Measurements from ENCODE around the gene IL20RB.

The IL20RB gene

DNA sequence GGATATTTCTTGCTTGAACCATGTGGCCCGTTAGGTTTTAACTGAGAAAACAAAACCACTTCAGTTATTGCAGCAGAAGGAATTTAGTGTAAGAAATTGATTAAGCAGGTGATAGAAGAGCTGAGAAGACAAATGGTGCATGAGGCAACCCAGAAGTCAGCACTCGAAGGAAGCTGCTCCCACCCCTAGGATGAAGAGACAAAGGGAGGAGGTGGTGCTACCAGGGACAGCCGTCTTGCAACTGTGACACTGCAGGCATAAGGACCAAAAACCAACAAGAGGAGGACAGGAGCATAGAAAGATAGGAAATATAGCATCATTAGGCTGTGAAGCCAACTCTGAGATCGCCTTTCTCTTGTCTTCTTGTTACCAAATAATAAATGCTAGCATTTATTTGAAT lies 89.0 kb downstream of the IL20RB start:
- no peak for DNase-seq

DNA sequence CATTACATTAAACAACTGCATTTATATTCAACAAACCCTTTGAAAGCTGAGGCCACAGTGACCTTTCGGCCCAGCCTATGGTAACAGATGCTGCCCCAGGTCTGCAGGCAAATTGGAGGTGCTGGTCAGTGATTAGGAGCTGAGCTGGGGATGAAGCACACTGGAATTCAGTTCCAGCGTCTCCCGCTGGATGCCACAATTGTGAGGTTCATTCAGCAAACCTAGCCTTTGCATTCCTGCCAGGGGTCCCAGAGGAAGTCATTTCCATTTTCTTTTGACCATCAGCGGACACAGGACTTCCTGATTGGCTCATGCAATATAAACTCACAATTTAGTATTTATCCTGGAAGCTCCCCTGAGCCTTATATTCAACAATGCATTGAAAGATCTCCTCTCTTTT lies 89.5 kb downstream of the IL20RB start:
- DNase-seq = no peak

- DNase-seq = no peak
Measured at GRCh38 chr3:137050281-137050680, 92.5 kb downstream of the IL20RB start.

DNA sequence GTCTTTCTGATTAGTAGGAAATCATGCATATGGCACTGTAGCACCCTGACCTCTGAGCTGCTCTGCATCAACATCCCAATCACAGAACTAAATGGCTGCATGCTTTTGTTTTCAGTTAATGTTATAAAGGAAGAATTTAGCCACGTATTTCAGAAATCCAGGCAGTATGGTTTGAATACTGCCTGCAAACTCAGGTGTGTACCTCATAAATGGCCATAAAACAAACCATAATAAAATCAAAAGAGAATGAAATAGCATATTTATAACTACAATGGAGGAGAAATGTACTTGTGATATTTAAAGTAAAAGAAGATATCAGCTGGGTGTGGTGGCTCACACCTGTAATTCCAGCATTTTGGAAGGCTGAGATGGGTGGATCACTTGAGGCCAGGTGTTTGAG lies 94.5 kb downstream of the IL20RB start:
- DNase-seq = no peak

Measured in NCI-H1436 (cell line).